Activated CD8-positive, alpha-beta T cell treated with anti-CD3 and anti-CD28 coated beads, Interleukin-2, amount 10 ng/mL, durations not matched to agents 7 days and 5 days (primary cell): ENCODE results near the gene ITM2B. TPM values are rescaled to one million over a fixed set of nuclear protein-coding genes. Genes with fewer than 3 reads are reported as not detected.

Experiments
- ATAC-seq: fragments of 150-1000 bp; cut with Tn5 transposase; one replicate; pipeline ENCODE4 v1.10.0; 2021; ENCODE audit warnings: moderate library complexity
- CTCF ChIA-PET: fragments of 350-600 bp; sonication (Branson Sonifier 250); formaldehyde crosslinking; loops from one replicate; lab custom pipeline; 2021; ENCODE audit warnings: antibody characterized with exemption; lab: Charles Lee
- POLR2A ChIA-PET: fragments of 350-600 bp; sonication (Branson Sonifier 250); formaldehyde crosslinking; loops from one replicate; lab custom pipeline; 2021; ENCODE audit warnings: antibody characterized with exemption; lab: Charles Lee
- DNase-seq: peaks from one replicate; pipeline ENCODE4 v3.0.0-alpha.2; 2020
- H3K27ac Mint-ChIP-seq: one replicate; pipeline ENCODE4 v1.8.0; 2021; ENCODE audit warnings: mild to moderate bottlenecking, mixed read lengths
- H3K27me3 Mint-ChIP-seq: one replicate; pipeline ENCODE4 v1.8.0; 2021; ENCODE audit warnings: low read depth, mixed read lengths
- H3K36me3 Mint-ChIP-seq: one replicate; pipeline ENCODE4 v1.8.0; 2021; ENCODE audit warnings: low read depth, mixed read lengths
- H3K4me1 Mint-ChIP-seq: one replicate; pipeline ENCODE4 v1.8.0; 2021; ENCODE audit warnings: low read depth, mixed read lengths
- H3K4me3 Mint-ChIP-seq: one replicate; pipeline ENCODE4 v1.8.0; 2021; ENCODE audit warnings: mild to moderate bottlenecking, mixed read lengths
- H3K9me3 Mint-ChIP-seq: one replicate; pipeline ENCODE4 v1.8.0; 2022; ENCODE audit warnings: mixed read lengths; ENCODE audit not compliant: insufficient read depth
- total RNA-seq, 2 experiments: library from RNA; stranded (reverse); gene quantifications; one replicate each; pipeline ENCODE4 v1.2.3, GENCODE V29; 2021

Gene ITM2B
- total RNA-seq, 2 experiments from 2014 or later, result 243 to 244 TPM

- no peak for ATAC-seq
- Mint-ChIP-seq H3K27ac (no peak overlapping the region), H3K4me3 (no peak overlapping the region), H3K36me3 (no peaks in the 10 kb centered on the region), H3K9me3 (no peaks in the 10 kb centered on the region), H3K4me1 (peaks cover 39% of the 10 kb centered on the region), H3K27me3 (peaks cover 5% of the 10 kb centered on the region)
- POLR2A ChIA-PET, result no interaction called here
- CTCF ChIA-PET, result interaction anchor here (6.9 kb wide), 1 partner anchor 10 kb away, joined by 52 read pairs; the partner anchor contains the start of gene ITM2B
- DNase-seq, result no peak
Observed at GRCh38 chr13:48224701-48225100, 8.3 kb upstream of the ITM2B start.

GRCh38 chr13:48230541-48230940, 2.5 kb upstream of the ITM2B start:
- no peak overlapping the region for H3K27ac Mint-ChIP-seq
- no peak overlapping the region for H3K4me3 Mint-ChIP-seq
- ATAC-seq (no peak), DNase-seq (no peak)
- peaks cover 5% of the 10 kb centered on the region for H3K27me3 Mint-ChIP-seq
- CTCF ChIA-PET, result interaction anchor here (1.9 kb wide), 1 partner anchor 104 kb away, joined by 7 read pairs; no protein-coding TSS in a partner anchor
- peaks cover 12% of the 10 kb centered on the region for H3K36me3 Mint-ChIP-seq
- peaks cover 19% of the 10 kb centered on the region for H3K4me1 Mint-ChIP-seq
- no peaks in the 10 kb centered on the region for H3K9me3 Mint-ChIP-seq
- POLR2A ChIA-PET, result no interaction called here

- Mint-ChIP-seq H3K27ac (no peak overlapping the region), H3K4me1 (peaks cover 24% of the 10 kb centered on the region), H3K9me3 (no peaks in the 10 kb centered on the region), H3K4me3 (no peak overlapping the region), H3K36me3 (peaks cover 18% of the 10 kb centered on the region), H3K27me3 (peaks cover 5% of the 10 kb centered on the region)
- ChIA-PET POLR2A (interaction anchor here (2.3 to 2.4 kb wide), 2 partner anchors 11 to 137 kb away, joined by 13 to 30 read pairs; partner anchors contain the start of gene MED4), CTCF (interaction anchor here (0.6 to 1.9 kb wide), 2 partner anchors 42 to 104 kb away, joined by 3 to 7 read pairs; no protein-coding TSS in a partner anchor)
- ATAC-seq (no peak), DNase-seq (no peak)
Observed at GRCh38 chr13:48231080-48231479, 1.9 kb upstream of the ITM2B start.

DNA sequence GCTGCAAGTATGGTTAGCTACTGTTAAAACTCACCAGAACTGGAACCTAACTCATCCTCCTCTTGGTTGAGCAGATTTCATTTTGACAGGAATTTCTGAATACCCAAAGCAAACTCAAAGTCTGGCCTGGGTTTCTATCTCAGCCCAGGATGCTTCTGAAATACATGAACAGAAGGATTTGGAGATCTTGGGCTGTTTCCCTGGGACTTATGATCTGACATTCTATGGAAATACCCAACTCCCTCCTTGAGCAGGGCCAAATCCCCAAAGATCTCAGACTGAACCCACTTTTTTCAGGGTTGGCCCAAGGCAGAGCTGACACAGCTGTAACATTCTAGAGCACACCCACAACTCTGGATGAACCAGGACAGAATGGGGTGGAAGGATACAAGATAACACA, 1.1 kb upstream of the ITM2B start:
- H3K4me3 Mint-ChIP-seq, result peak overlapping the region; percentile 94
- ATAC-seq (no peak), DNase-seq (no peak)
- H3K36me3 Mint-ChIP-seq, result peaks cover 25% of the 10 kb centered on the region
- POLR2A ChIA-PET, result interaction anchor here (0.6 to 2.4 kb wide), 12 partner anchors 9 to 138 kb away, joined by 3 to 30 read pairs (median 5); partner anchors contain the start of gene MED4
- H3K27ac Mint-ChIP-seq, result peak overlapping the region; percentile 65
- H3K9me3 Mint-ChIP-seq, result no peaks in the 10 kb centered on the region
- H3K27me3 Mint-ChIP-seq, result peaks cover 5% of the 10 kb centered on the region
- CTCF ChIA-PET, result interaction anchor here (0.7 to 5.4 kb wide), 14 partner anchors 9 to 348 kb away, joined by 3 to 52 read pairs (median 7); no protein-coding TSS in a partner anchor
- peaks cover 33% of the 10 kb centered on the region for H3K4me1 Mint-ChIP-seq

DNA sequence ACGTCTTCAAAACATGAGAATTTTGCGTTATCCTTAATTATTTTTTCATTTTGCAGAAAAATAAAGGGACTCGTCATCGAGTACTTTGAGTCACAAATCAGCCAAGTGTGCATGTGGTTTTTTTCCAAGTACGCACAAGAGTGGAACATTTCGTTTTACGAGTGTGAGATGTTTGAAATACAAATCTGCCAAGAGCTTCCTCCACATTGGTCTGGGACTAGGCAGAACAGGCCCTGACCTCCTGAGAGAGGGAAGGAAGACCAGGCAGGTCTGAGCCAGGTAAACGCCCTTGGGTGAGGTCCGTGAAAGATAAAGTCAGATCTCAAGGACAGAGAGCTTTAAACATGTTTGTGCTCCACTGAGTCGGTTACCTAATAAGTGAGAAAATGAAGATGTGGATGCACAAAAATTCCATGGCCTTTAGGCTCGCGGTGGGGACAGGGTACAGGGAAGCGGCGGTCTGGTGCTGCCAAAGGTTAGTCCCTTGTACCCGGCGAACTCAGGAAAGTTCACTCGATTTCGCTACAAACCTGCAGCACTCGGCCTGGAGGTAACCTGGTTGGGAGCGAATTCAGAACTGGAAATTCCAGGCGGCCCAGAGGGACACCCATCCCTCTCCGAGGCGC, 473 bp upstream of the ITM2B start:
- peak overlapping the region; percentile 94 for H3K4me3 Mint-ChIP-seq
- H3K9me3 Mint-ChIP-seq, result no peaks in the 10 kb centered on the region
- H3K27ac Mint-ChIP-seq, result peak overlapping the region; percentile 89
- ATAC-seq (peak; percentile 14), DNase-seq (no peak)
- ChIA-PET POLR2A (interaction anchor here (0.6 to 2.4 kb wide), 25 partner anchors 7 to 743 kb away, joined by 3 to 30 read pairs (median 3); partner anchors contain the start of genes FNDC3A and MED4), CTCF (interaction anchor here (0.7 to 5.4 kb wide), 16 partner anchors 9 to 348 kb away, joined by 3 to 52 read pairs (median 6); no protein-coding TSS in a partner anchor)
- peaks cover 5% of the 10 kb centered on the region for H3K27me3 Mint-ChIP-seq
- H3K4me1 Mint-ChIP-seq, result peaks cover 39% of the 10 kb centered on the region
- H3K36me3 Mint-ChIP-seq, result peaks cover 29% of the 10 kb centered on the region

- Mint-ChIP-seq H3K27me3 (no peaks in the 10 kb centered on the region), H3K4me3 (peak overlapping the region; percentile 94), H3K9me3 (no peaks in the 10 kb centered on the region), H3K36me3 (peaks cover 33% of the 10 kb centered on the region), H3K27ac (peak overlapping the region; percentile 89), H3K4me1 (peaks cover 46% of the 10 kb centered on the region)
- ChIA-PET POLR2A (interaction anchor here (1.0 to 2.4 kb wide), 6 partner anchors 48 to 107 kb away, joined by 3 to 27 read pairs (median 4); no protein-coding TSS in a partner anchor), CTCF (interaction anchor here (1.0 to 5.8 kb wide), 14 partner anchors 12 to 346 kb away, joined by 3 to 53 read pairs (median 10); partner anchors contain the start of gene MED4)
- ATAC-seq (no peak), DNase-seq (no peak)
Observed at GRCh38 chr13:48233889-48234488, 983 bp downstream of the ITM2B start.

DNA sequence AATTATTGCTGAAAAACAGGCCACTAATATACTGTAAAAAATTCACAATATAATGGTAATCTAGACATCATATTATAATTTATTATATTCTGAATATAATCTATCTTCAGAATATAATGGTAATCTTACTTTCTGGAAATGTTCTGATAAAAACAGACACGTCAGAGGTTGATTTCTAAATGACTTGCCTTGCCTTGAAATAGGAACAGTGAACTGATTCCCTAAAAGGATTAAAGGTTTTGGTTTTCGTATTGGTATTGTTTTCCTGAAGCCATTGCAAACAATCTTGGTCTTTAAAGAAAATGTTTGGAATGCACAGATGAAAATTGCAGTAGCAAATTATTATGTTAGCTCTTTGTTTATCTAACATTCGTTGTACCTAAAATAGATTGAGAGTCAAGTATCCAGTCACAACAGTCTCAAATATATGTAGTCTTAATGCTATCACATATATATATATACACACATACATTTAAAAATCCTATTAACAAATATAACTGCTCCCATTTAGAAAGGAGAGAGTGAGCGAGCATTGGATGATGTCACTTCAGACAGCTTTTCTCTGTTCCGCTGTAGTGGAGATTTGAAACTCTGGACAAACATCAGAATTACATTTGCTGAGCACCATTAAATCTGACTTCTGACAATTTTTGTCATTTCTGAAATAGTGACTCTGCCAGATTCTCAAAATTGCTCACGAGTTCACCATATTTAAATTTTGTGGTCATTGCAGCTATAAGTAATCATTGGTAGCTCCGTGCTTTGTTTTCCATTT, 1.7 kb downstream of the ITM2B start:
- ATAC-seq, result no peak
- peak overlapping the region; percentile 94 for H3K4me3 Mint-ChIP-seq
- POLR2A ChIA-PET, result interaction anchor here (1.0 to 2.6 kb wide), 7 partner anchors 14 to 108 kb away, joined by 3 to 18 read pairs (median 4); no protein-coding TSS in a partner anchor
- no peaks in the 10 kb centered on the region for H3K9me3 Mint-ChIP-seq
- H3K27ac Mint-ChIP-seq, result peak overlapping the region; percentile 48
- peaks cover 48% of the 10 kb centered on the region for H3K4me1 Mint-ChIP-seq
- CTCF ChIA-PET, result interaction anchor here (0.7 to 5.8 kb wide), 12 partner anchors 13 to 345 kb away, joined by 3 to 53 read pairs (median 7); partner anchors contain the start of gene MED4
- peaks cover 36% of the 10 kb centered on the region for H3K36me3 Mint-ChIP-seq
- H3K27me3 Mint-ChIP-seq, result no peaks in the 10 kb centered on the region
- DNase-seq, result no peak

DNA sequence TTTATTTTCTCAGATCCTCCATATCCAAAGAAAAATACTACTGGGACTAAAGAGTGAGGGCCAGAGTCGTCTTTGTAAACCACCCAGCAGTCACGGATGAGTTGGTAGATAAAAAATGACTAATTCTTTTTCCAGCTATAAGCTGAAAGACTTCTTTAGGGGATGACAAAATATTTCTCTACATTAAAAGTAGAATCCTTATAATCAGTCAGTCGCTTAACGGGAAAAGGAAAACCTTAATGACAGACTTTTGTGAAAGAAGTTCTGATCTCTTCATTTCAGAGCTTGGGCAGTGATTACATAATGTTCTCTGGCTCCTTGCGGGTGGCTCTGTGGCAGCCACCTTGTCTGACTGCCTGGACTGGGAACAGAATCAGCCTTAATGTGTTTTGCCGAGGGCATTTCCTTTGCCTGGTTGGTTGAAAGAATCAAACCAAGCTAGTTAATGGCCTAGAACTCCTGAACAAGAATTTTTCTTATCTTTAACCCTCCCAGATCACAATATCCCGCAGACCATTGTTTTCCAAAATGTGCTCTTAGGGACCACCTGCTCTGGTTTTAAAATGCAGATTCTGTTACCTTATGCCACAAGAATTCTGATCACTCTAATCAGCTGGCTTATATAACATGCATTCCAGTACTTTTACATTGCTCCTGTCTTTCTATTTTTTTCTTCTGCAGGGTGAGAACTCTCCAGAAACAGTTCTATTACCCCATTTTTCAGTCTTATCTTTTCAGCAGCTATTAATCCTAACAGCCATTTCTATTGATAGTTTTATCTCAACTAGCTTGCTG, 2.5 kb downstream of the ITM2B start:
- DNase-seq, result no peak
- Mint-ChIP-seq H3K27ac (no peak overlapping the region), H3K4me3 (peak overlapping the region; percentile 94), H3K27me3 (no peaks in the 10 kb centered on the region), H3K36me3 (peaks cover 38% of the 10 kb centered on the region), H3K9me3 (no peaks in the 10 kb centered on the region), H3K4me1 (peaks cover 51% of the 10 kb centered on the region)
- ChIA-PET CTCF (interaction anchor here (0.7 to 5.8 kb wide), 15 partner anchors 12 to 345 kb away, joined by 3 to 53 read pairs (median 5); partner anchors contain the start of gene MED4), POLR2A (interaction anchor here (0.6 to 2.6 kb wide), 10 partner anchors 8 to 109 kb away, joined by 3 to 18 read pairs (median 4); no protein-coding TSS in a partner anchor)
- no peak for ATAC-seq

- no peak overlapping the region for H3K27ac Mint-ChIP-seq
- ChIA-PET POLR2A (interaction anchor here (0.6 to 2.6 kb wide), 6 partner anchors 10 to 110 kb away, joined by 3 to 18 read pairs (median 4); no protein-coding TSS in a partner anchor), CTCF (interaction anchor here (1.1 to 5.8 kb wide), 6 partner anchors 15 to 110 kb away, joined by 3 to 53 read pairs (median 7); no protein-coding TSS in a partner anchor)
- no peaks in the 10 kb centered on the region for H3K9me3 Mint-ChIP-seq
- H3K27me3 Mint-ChIP-seq, result no peaks in the 10 kb centered on the region
- H3K36me3 Mint-ChIP-seq, result peaks cover 44% of the 10 kb centered on the region
- ATAC-seq (no peak), DNase-seq (no peak)
- H3K4me3 Mint-ChIP-seq, result peak overlapping the region; percentile 15
- H3K4me1 Mint-ChIP-seq, result peaks cover 58% of the 10 kb centered on the region
Observed at GRCh38 chr13:48236528-48237353, 3.7 kb downstream of the ITM2B start.
